ENCODE data around the gene LGR5.
A peak's percentile ranks its signal among the peaks of the same experiment; 100 is the strongest.
"Not testable (repeated sequence)": the region's sequence is repeated elsewhere in the genome, so short reads cannot be mapped to it uniquely, and the experiment has no call there.

Gene LGR5

DNA sequence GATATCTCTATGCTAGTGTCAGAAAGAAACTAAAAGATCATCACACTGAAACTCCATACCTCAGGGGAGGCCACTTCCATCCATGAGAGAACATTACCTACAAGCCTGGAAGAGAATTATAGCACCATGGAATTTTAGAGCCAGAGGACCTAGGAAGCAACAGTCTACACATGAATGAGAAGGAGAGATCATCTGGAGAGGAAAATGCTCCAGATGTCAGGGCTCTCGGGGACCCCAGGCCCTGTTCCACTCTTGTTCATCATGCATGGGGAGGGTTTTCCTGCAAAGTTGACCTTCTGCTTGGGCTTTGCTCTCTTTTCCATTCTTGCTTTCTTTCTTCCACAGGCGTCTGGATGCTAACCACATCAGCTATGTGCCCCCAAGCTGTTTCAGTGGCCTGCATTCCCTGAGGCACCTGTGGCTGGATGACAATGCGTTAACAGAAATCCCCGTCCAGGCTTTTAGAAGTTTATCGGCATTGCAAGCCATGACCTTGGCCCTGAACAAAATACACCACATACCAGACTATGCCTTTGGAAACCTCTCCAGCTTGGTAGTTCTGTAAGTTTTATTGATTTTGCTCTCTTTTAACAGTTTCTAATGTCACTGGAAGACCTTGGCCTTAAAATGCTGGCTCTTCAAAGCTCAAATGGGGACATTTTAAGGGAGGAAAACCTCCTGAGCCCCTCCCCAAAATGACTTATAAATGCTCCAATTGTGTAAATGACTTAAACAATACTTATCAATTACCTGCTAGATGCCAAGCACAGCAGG is 113.3 kb downstream of the LGR5 start:
- DNase-seq = no peak

DNA sequence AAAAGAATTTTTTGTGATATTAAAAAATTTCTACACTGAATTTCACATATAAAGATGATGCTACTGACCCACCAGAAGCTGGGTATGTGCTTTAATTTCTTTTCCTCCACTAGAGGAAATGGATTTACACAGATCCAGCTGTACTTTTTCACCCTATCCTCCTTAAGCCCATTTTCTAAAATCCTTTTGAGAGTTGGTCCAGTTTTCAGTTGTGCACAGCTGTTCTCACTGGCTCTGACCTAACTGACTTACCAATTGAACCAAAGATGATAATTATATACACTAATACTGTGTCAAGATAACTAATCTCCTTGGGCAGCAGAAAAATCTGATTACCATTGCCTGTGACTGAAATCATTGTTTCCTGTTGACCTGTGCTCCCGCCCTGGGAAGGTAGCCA is 115.6 kb downstream of the LGR5 start:
- no peak for DNase-seq

DNA sequence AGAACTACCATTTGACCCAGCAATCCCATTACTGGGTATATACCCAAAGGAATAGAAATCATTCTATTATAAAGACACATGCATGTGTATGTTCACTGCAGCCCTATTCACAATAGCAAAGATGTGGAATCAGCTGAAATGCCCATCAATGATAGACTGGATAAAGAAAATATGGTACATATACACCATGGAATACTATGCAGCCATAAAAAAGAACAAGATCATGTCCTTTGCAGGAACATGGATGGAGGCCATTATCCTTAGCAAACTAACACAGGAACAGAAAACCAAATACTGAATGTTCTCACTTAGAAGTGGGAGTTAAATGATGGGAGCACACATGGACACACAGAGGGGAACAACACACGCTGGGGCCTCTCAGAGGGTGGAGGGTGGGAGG is 116.2 kb downstream of the LGR5 start:
- not testable (repeated sequence) for DNase-seq

DNA sequence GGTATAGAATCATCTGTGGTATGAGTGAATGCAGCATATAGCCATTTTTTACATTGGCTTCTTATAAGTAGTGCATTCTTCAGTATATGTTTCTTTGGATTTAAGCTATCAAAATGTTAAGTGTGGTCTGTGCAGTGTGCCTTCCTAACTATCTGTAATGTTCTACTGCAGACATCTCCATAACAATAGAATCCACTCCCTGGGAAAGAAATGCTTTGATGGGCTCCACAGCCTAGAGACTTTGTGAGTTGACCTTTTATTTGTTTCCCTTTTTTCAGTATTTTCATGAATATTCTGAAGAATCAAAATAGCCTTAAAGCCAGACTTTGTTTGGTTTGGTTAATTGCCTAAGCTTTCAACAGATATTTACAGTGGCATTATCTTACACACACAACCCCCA is 116.8 kb downstream of the LGR5 start:
- DNase-seq = no peak

DNA sequence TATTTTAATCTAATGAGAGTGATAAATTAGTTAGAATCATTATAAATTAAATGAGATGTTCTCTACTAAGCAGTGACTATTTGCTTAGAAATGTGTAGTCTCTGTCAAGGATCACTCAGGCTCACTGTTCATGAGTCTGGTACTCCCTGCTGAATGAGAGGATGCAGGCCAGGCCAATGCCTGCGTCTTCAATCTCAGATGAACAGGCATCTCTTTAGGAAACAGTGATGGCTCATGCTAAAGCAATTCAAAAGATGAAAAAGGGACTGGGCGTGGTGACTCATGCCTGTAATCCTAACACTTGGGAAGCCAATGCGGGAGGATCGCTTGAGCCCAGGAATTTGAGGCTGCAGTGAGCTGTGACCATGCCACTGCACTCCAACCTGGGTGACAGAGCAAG is 117.3 kb downstream of the LGR5 start:
- no peak for DNase-seq

DNA sequence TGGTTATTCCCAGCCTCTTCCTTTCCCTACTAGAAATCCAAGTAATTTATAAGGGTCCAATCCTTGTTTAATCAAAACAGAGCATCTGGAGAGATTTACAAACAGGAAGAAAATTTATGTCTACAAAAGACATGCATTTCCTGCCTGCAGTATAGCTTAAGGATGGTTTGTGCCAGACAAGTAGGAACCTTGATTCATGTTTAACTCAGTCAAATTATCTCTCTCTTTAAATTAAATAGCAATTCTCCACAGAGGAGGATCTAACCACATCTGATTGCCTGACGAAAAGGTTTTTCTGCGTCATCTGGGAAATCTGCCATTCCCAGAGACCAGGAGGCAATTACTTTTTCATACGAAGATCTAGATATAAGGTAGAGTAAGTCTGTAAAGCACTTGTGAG is 118.8 kb downstream of the LGR5 start:
- no peak for DNase-seq

DNA sequence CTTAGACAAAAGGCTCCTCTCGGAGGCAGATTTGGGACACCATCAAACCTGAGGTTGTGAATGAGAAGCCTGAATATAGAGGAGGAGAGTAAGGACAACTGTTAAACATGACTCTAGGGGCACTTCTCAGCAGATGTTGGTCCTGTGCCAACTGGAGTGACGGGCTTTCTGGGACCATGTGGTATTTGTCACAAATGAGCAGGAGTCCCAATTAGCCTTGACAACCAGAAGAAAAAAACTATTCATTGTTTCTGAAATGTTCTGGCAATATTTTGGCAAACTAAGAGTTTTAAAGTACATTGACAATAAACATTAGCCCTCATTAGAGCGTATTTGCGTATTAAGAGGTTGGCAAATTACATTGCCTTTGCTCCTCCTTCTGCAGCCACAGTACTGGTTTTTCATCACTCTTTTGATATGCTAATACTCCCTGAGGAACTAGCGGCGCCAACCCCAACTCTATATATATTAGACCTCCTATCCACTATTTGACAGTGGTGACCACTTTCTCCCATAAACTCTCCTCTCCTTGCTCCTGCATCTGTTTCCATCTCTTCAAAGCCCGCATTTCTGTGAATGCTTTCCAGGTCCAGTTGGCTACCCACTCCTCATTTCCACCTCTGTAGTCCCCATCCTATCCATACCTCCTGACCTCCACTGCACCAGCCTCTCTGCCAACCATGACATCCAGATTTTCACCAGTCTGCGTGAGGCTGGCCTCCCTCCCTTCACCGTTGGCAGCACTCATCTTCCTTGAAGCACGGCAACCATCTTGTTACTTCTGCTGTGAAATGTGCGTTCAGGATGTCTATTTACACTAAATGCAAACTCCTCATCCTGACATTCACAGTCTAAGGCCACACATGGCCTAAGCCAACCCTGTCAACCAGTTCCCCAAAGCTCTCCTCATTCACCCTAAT is 123.3 kb downstream of the LGR5 start:
- DNase-seq = peak in 1 of 2 experiments; percentile 0

DNA sequence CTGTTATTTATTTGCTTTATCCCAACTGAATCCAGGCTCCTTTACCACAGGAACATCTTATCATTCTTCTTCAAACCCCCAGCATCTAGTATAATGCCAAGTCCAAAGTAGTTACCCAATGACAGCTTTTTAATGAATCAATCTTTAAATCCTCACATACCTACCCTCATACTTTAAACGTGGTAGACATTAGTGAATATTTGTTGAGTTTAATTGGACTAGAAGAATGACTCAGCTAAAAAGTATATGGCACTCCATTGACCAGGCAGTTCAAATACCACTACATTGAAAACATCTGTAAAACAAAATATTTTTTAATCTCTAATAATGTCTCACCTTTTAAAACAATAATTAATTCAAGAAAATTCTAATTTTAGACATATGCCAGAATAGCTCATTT is 125.9 kb downstream of the LGR5 start:
- no peak for DNase-seq

DNA sequence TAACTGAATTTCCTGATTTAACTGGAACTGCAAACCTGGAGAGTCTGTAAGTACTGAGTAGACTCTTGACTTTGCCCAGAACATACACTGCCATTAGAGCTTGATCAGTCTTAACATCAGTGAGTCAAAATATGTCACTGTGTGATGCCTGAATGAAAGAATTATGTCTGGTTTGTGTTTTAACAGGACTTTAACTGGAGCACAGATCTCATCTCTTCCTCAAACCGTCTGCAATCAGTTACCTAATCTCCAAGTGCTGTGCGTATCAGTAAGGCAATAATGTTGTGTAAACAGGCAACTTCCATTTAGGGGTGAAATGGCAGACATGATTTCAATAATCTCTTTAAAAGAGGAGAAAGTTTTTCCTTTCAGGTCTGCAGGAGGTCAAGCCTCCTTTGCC is 127.1 kb downstream of the LGR5 start:
- no peak for DNase-seq

DNA sequence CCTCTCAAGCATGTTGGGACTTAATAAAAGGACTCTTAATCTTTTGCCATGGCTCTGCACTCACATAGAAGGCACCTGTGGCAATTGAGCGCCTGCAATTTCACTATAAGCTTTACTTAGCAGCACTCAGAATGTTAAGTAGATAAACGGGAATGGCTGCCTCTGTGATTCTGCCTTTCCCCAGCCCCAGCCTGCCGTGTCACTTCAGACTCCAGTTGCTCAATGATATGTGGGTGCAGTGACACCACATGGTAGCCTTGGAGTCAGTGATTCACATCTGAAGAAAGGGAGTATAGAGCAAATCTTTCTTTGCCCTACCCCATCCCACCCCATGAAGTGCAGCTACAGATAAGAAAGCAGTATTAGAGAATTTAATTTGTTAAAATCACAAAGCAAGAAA is 127.9 kb downstream of the LGR5 start:
- no peak for DNase-seq

DNA sequence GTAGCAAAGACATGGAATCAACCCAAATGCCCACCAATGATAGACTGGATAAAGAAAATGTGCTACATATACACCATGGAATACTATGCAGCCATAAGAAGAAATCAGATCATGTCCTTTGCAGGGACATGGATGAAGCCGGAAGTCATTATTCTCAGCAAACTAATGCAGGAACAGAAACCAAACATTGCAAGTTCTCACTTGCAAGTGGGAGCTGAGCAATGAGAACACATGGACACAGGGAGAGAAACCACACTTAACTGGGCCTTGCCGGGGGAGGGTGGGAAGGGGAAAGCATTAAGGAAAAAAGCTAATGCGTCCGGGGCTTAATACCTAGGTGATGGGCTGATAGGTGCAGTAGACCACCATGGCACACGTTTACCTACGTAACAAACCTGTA is 130.3 kb downstream of the LGR5 start:
- not testable (repeated sequence) for DNase-seq

DNA sequence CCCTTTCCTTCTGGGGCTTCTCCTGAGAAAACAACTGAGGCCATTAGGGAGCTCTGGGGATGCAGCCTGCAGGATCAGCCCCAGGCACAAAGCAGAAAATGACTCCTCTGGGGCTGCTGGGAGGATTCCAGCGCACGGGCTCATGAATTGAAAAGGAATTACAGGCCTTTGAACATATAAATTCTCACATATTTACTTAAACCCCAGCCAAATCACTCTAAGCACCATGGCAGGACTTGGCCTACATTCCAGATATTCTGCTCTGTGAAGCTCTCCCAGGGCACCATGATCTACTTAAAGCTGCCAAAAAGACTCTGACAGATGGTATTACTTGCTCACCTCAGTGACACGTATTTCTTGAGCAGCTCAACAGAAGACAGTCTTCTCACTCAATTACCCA is 136.9 kb downstream of the LGR5 start:
- no peak for DNase-seq

DNA sequence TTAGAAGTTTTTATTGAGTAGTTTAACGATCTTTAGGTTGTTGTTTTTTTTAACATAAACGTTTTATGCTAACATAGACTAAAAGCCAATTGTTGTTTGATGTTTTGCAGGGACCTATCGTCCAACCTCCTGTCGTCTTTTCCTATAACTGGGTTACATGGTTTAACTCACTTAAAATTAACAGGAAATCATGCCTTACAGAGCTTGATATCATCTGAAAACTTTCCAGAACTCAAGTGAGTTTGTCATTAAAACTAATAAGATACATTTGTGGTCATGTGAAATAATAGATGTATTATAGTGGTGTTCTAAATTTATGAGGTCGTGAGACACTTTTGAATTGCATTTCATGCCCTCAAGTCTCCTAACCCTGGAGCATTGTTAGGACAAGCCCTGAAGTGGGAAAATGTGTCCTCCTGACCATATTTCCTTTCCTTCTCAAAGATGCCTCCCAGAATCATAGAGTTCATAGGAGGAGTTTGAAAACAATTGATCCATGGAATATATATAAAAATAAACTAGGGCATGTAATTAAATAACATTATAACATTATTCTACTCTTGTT is 139.2 kb downstream of the LGR5 start:
- DNase-seq = no peak

DNA sequence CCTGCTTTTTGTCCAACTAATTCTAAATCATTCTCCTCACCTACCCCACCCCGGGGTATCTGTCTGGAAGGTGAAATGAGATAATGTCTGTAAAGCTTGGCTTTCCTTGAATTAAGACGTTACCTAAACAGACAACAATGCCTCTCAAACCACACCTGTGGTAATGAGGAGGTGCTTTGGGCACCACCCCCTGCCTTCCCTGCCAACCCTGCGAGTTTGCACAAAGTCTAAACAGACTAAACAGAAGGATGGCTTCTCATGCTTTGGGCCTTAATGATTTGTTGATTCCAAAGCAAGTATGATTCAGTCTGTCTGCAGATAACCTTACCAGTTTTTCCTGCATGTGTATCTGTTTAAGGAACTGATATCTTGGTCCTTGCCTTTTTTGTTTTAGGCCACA is 141.6 kb downstream of the LGR5 start:
- DNase-seq = no peak

DNA sequence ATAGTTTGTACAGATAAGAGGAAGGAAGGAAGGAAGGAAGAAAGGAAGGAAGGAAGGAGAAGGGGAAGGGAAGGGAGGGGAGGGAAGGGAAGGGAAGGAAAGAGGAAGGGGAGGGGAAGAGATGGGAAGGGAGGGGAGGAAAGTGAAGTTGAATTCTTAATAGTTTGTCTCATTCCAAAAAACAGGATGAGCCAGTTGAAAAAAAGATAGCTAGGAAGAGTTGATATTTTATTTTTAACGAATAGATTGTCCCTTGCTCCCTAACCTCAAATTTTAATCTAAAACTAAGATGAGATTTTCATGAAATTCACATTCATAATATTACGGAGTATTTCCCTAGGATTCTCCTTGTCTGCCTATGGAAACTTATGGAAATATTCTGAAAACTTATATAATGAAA is 143.3 kb downstream of the LGR5 start:
- no peak for DNase-seq

DNA sequence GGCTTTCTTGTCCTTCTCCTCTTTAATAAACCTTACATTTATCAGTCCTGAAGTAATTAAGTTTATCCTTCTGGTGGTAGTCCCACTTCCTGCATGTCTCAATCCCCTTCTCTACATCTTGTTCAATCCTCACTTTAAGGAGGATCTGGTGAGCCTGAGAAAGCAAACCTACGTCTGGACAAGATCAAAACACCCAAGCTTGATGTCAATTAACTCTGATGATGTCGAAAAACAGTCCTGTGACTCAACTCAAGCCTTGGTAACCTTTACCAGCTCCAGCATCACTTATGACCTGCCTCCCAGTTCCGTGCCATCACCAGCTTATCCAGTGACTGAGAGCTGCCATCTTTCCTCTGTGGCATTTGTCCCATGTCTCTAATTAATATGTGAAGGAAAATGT is 144.8 kb downstream of the LGR5 start:
- no peak for DNase-seq

DNA sequence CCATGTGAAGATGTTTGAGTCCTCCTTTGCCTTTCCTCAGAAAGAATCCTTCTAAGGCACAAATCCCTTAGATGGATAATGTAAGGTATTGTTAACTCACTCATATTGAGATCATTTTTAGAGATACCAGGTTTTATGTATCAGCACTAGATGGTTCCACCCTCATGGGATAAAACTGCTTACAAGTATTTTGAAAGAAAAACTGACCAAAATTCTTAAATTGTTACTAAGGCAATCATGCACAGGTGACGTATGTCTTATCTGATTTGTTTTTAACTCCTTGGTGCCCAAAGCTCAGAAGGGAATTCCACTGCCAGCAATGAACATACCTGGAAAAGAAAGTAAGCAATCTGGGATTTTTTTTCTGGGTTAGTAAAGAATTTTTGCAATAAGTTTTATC is 145.6 kb downstream of the LGR5 start:
- no peak for DNase-seq

DNA sequence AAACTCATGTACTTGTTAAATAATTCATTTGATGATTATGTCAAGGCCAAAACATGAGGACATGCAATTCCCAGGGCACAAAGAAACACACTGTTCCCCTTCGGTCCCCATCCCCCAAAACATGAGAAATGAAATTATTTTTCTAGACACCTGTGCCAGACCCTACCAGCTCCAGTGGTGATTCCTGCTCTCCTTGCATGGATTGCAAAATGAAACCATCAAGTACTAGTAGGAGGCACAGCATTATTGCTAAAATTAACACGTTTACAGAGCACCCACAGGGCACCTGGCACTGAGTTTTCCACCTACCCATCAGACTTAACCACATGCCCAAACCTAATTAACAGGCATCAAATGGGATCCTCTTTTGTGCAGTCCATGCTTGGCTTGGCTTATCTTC is 147.4 kb downstream of the LGR5 start:
- DNase-seq = no peak

DNA sequence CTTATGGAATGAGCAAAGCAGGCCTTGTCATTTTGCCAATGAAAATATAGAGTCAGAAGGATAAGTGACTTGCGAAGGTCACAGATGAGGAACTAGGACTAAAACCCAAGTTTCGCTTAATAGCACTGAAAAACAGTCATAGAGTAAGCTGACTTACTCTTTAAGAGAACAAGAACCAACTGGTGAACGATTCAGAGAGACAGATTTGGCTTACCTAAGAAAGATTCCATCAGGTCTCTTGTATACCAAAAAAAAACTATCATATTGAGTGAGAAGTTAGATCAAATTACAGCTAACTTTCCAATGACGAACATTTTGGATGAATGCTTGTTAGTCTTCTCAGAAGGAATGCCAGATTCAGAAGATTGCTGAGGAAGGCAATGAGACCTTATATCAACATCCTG is 149.9 kb downstream of the LGR5 start:
- DNase-seq = no peak

DNA sequence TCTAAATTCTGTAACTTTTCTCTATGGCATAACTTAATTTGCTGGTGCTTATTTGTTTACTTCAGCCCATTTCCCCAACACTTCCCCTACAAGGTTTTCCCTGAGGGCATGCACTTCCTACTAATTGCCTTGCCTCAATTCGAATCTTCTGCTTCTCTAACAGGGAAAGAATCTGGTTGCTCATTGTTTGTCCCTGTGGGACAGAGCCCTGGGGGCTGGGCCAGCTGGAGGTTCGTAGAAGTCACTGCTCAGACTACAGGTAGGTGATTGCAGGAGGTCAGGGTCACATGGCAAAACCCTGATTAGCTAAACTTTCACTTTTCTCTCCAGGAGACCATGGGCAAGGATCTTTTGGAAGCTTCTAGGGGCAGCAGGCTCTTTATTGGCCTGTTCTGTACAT is 152.0 kb downstream of the LGR5 start:
- DNase-seq = no peak

DNA sequence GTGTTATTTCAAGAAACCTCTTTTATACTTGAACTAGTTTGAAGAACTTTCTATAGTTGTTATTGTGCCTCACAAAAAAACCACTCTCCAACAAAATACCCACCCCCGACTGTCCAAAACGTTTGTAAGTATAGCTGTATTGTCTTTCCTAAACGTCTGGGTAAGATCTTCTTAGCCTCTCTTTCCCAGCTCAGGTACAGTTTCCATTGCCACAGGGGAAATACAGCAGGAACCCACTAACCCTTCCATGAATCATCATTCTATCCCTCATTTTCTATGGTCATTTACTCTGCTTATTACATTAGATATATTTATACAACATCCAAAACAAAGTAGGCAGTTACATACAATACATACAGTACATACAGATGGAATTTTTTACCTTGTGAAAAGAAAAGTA is 153.2 kb downstream of the LGR5 start:
- no peak for DNase-seq

DNA sequence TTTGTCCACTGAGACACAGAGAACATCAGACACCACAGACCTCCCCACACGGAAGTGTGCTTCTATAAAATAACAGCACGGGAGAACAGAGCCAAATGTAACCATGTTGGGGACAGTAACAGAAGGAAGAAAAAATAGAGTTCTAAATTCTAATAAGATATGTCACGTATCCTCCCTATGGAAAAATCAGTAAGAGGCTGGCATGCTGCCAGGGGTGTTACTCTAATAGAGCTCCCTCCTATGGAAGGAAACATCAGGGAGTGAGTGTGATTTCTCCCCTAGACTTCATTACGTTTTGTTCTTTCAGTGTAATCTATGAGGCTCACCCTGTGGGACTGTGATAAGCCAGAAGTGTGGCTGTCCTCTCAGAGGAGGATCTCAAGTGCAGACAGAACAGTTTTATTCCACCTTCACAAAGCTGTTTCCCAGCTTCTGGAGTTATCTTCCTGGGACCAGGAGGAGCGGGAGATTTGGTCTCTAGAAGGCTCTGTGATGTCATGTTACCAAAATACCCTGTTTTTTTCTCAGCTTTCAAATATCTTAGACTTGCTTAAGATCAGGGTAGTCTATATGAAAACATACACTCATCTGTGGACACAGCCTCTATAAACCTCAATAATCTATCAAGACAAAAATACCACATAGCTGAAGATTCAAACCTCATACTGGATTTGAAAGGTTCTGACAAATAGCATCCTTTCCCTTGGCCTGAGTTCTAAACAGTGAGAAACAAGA is 154.8 kb downstream of the LGR5 start:
- peak; percentile 5 to 7 for DNase-seq

DNA sequence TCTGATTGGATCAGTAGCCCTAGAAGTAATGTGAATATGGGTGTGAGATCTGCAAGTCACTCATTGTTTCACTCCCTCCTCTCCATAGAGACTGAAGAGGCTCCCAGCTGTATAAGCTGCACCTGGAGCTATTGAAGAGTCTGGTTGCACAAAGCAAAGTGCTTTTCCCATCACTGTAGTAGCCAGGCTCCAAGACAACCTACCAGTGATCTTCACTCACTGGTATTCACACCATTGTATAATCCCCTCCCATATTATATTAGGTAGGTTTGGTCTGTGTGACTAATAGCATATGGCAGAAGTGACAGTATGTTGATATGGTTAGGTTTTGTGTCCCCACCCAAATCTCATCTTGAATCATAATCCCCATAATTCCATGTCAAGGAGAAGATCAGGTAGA is 159.6 kb downstream of the LGR5 start:
- peak; percentile 4 to 6 for DNase-seq

Measured in SHP77 (cell line).